ENCODE data around the gene OPRM1.

DNA sequence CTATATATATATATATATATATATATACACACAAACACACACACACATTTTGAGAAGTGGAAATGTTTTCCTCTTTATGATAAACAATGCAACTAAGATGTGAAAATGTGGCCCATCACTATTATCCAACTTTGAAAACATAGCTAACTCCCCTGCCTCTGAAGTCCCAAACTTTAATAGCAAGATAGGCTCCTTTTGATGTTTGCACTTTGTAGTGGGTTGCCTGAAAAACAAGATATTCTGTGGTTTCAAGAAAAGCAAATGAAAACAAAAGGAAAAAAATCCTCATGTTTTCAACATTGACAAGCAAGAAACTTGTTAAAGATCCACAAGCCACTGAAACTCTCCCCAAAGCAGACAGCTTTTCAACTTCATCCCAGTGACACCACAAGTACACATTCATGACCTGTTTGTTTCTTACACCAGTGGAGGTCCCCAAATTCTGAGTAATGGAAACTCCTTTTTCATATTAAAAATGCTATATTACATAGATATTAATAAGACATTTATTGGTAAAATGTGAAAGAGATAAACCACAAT is 227.6 kb downstream of the OPRM1 start:
- TF ChIP-seq, protein P1, sequence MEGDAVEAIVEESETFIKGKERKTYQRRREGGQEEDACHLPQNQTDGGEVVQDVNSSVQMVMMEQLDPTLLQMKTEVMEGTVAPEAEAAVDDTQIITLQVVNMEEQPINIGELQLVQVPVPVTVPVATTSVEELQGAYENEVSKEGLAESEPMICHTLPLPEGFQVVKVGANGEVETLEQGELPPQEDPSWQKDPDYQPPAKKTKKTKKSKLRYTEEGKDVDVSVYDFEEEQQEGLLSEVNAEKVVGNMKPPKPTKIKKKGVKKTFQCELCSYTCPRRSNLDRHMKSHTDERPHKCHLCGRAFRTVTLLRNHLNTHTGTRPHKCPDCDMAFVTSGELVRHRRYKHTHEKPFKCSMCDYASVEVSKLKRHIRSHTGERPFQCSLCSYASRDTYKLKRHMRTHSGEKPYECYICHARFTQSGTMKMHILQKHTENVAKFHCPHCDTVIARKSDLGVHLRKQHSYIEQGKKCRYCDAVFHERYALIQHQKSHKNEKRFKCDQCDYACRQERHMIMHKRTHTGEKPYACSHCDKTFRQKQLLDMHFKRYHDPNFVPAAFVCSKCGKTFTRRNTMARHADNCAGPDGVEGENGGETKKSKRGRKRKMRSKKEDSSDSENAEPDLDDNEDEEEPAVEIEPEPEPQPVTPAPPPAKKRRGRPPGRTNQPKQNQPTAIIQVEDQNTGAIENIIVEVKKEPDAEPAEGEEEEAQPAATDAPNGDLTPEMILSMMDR (IDR thresholded peaks at IDR 0.05) = no peak
- TF ChIP-seq POLR2AphosphoS5 (IDR thresholded peaks at IDR 0.05) = no peak
- TF ChIP-seq POLR2A (IDR thresholded peaks at IDR 0.05; ENCODE audit: low read depth) = no peak
- TF ChIP-seq EP300 (IDR thresholded peaks at IDR 0.05) = no peak

Data from esophagus muscularis mucosa (tissue), 4 donors.